Kidney epithelial cell (primary cell): ENCODE data around the gene FBRSL1. TPM values are rescaled to one million over a fixed set of nuclear protein-coding genes. Genes with fewer than 3 reads are reported as not detected.

Experiments used
- DNase-seq: peaks from one replicate; pipeline ENCODE4 v3.0.0-alpha.2; 2010; ENCODE audit warnings: low read depth
- H3K27me3 ChIP-seq: 2 replicates; pipeline ENCODE4 v1.6.0; 2011; ENCODE audit warnings: low read length; ENCODE audit not compliant: control insufficient read depth, insufficient read depth
- H3K36me3 ChIP-seq: 2 replicates; pipeline ENCODE4 v1.5.1; 2011; ENCODE audit warnings: low read length; ENCODE audit not compliant: control insufficient read depth, insufficient read depth
- H3K4me3 ChIP-seq: 2 replicates; pipeline ENCODE4 v1.5.1; 2011; ENCODE audit warnings: low read depth, mild to moderate bottlenecking, control low read depth, low read length
- total RNA-seq: library from RNA; depleted of rRNA; stranded (reverse); fragments of >200 nt; gene quantifications from 2 replicates; pipeline ENCODE4 v1.2.3, GENCODE V29; 2015
- TF ChIP-seq, protein P1 (sequence below): IDR thresholded peaks from 2 replicates; pipeline ENCODE4 v1.5.1; 2011; ENCODE audit warnings: mild to moderate bottlenecking, moderate library complexity, low read length, control low read depth, inconsistent platforms; ENCODE audit not compliant: insufficient read depth, poor library complexity, severe bottlenecking

FBRSL1 gene
- total RNA-seq, 1 donor from 2014 or later = 22.9 TPM

DNA sequence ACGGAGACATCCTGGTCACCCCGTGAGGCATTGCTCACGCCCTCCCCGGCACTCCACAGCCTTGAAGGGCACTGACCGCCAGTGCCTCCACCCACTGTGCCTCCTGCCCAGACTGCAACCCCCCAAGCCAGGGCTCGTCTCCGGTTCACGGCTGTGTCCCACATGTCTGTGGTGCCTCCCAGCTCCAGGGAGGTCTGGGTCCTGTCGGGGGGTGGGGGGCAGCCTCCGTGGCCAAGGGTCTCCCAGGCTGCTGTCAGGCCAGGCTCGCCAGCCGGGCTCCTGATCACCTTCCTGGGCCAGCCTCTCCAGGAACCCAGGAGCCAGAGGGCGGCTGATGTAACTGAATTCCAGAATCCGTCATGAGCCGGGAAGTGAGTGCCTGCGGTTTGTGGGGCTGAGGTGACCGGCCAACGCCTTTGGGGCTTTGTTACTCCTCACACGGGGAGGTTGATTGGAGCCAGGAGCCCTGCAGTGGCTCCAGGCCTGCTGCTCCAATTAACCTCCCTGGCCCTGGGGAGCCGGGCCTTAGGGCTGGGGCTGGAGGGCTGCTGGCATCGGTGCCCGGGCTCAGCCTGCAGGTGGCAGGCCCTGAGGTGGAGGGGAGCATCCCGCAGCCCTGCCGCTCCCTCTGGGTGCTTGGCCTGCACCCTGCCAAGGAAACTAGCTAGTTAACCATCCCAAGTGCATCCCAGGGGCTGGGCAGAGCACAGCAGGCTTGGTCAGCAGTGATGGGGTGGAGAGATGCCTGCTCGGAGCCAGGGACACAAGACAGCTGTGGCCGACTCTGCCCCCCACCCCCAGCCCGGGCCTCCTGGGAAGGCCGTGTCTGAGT lies 36.4 kb upstream of the FBRSL1 start:
- H3K4me3 ChIP-seq = no peak overlapping the region
- DNase-seq = no peak
- H3K27me3 ChIP-seq = peaks cover 27% of the 10 kb centered on the region
- TF ChIP-seq, protein P1, sequence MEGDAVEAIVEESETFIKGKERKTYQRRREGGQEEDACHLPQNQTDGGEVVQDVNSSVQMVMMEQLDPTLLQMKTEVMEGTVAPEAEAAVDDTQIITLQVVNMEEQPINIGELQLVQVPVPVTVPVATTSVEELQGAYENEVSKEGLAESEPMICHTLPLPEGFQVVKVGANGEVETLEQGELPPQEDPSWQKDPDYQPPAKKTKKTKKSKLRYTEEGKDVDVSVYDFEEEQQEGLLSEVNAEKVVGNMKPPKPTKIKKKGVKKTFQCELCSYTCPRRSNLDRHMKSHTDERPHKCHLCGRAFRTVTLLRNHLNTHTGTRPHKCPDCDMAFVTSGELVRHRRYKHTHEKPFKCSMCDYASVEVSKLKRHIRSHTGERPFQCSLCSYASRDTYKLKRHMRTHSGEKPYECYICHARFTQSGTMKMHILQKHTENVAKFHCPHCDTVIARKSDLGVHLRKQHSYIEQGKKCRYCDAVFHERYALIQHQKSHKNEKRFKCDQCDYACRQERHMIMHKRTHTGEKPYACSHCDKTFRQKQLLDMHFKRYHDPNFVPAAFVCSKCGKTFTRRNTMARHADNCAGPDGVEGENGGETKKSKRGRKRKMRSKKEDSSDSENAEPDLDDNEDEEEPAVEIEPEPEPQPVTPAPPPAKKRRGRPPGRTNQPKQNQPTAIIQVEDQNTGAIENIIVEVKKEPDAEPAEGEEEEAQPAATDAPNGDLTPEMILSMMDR = no peak
- H3K36me3 ChIP-seq = no peaks in the 10 kb centered on the region

DNA sequence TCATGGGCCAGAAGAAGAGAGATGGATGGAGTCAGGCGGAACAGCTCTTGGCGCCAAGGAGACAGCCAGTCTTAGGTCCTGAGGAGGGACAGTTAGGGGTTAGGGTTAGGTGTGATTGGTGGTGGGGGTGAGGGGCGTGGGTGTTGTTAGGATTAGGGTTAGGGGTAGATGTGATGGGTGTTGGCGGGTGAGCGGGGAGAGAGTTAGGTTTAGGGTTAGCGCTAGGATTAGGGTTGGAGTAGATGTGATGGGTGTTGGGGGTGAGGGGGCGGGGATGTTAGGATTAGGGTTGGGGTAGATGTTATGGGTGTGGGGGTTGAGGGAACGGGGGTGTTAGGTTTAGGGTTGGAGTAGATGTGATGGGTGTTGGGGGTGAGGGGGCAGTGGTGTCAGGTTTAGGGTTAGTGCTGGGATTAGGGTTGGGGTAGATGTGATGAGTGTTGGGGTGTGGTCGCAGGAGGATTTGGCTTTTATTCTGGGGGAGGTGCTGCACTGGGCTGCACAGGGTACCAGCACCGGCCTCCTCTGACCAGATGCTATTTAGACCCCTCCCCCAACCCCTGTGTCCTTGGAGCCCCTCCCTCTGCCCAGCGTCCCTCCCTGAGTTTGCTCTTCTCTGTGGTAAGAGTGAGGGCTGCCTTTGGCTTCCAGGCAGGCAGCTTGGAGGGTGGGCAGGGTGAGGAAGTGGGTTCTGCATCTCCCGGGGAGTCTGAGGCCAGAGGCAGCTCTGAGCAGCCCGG lies 35.6 kb upstream of the FBRSL1 start:
- peaks cover 35% of the 10 kb centered on the region for H3K27me3 ChIP-seq
- TF ChIP-seq, protein P1 = no peak
- no peaks in the 10 kb centered on the region for H3K36me3 ChIP-seq
- H3K4me3 ChIP-seq = no peak overlapping the region
- DNase-seq = no peak

DNA sequence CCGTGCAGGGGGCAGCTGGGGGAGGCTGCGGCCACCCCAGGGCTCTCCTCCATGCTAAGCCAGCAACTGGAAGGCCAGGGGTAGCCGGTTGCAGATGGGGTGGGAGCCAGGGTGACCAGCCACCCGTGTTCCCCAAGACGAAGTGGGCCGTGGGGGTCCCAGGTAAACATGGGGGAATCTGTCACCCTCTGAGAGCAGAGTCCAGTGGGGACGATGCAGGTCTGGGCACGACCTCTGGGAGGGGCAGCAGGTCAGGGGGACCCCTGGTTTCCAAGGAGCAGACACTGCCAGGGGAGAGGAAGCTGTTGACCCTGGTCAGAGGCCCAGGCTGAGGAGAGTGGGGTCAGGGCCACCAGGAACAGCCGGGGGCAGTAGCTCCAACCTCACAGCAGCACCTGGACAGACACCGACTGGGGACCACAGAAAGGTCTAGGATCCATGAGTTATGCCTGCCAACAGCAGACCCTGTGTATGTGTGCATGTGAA lies 35.0 kb upstream of the FBRSL1 start:
- TF ChIP-seq, protein P1 = no peak
- DNase-seq = no peak
- Histone ChIP-seq H3K27me3 (peaks cover 38% of the 10 kb centered on the region), H3K4me3 (no peak overlapping the region), H3K36me3 (no peaks in the 10 kb centered on the region)

DNA sequence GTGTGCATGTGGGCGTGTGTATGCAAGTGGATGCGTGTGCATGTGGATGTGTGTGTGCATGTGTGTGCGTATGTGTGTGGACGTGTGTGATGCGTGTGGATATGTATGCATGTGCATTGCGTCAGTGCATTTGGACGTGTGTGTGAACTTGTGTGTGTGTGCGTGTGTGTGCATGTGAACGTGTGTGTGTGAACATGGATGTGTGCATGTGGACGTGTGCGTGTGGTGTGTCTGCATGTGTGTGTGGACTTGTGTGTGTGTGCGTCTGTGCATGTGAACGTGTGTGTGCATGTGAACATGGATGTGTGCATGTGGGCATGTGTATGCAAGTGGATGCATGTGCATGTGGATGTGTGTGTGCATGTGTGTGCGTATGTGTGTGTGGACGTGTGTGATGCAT lies 34.4 kb upstream of the FBRSL1 start:
- H3K36me3 ChIP-seq = no peaks in the 10 kb centered on the region
- TF ChIP-seq, protein P1 = no peak

DNA sequence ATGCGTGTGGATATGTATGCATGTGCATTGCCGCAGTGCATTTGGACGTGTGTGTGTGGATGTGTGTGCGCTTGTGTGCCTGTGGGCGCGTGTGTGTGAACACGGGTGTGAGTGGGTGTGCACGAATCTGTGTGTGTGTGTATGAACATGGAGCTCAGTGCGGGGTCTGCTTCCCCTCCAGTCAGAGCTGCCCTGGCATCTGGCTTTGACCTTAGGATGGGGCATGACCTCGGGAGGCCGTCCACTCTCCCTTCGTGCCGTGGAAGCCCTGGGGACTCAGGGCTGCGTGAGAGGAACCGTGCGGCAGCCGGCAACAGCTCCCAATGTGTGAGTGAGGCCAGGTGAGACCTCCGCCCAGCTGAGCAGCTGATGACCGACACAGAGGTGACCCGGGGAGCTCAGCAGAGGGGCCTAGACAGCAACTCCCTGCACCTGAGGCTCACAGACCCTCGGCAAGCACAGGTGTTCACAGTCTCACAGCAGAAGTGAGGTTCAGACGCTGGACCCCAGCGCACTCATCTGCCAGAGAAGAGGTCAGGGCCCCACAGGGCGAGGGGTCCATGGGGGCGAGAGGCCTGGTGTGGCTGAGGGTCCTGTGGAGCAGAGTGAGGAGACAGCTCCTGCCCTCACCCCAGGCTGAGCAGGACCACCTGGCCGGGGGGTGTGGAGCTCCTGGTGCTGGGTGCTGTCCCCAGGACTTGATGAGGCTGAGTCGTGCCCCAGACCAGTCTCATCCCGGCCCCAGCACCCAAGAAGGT lies 33.6 kb upstream of the FBRSL1 start:
- DNase-seq = no peak
- TF ChIP-seq, protein P1 = no peak
- Histone ChIP-seq H3K27me3 (peaks cover 26% of the 10 kb centered on the region), H3K4me3 (no peak overlapping the region), H3K36me3 (no peaks in the 10 kb centered on the region)

More for the DNA sequence above, 34.4 kb upstream of the FBRSL1 start:
- Histone ChIP-seq H3K4me3 (no peak overlapping the region), H3K27me3 (peaks cover 32% of the 10 kb centered on the region)
- DNase-seq = no peak
